ENCODE measurements around the gene HSD17B14. TPM values are rescaled to one million over a fixed set of nuclear protein-coding genes. Genes with fewer than 3 reads are reported as not detected.

The HSD17B14 gene
- total RNA-seq, 4 donors from 2014 or later, result 1.6 to 6.6 (median 5.4) TPM

- intact Hi-C loops (cut with DNase I; ENCODE audit: low total_unique reads), result no loop called here
- TF ChIP-seq CTCF (IDR thresholded peaks at IDR 0.05), result no peak
- no peak for TF ChIP-seq POLR2A (IDR thresholded peaks at IDR 0.05)
- 81 to 83% methylated on average over 9 of the region's 9 CpGs for WGBS, 2 donors
- H3K4me3 ChIP-seq (ENCODE audit: low read depth, poor library complexity, severe bottlenecking), result no peak overlapping the region
- no peak for DNase-seq (ENCODE audit: low spot score in 2 of 2)
Observed at GRCh38 chr19:48818234-48818820, 18.0 kb downstream of the HSD17B14 start.

GRCh38 chr19:48817585-48818124, 18.6 kb downstream of the HSD17B14 start:
- WGBS, 2 donors, result 85 to 93% methylated on average over 5 of the region's 5 CpGs
- DNase-seq (ENCODE audit: low spot score in 2 of 2), result no peak
- H3K4me3 ChIP-seq (ENCODE audit: low read depth, poor library complexity, severe bottlenecking), result no peak overlapping the region
- no peak for TF ChIP-seq POLR2A (IDR thresholded peaks at IDR 0.05)
- TF ChIP-seq CTCF (IDR thresholded peaks at IDR 0.05), result no peak
- intact Hi-C loops (cut with DNase I; ENCODE audit: low total_unique reads), result no loop called here

DNA sequence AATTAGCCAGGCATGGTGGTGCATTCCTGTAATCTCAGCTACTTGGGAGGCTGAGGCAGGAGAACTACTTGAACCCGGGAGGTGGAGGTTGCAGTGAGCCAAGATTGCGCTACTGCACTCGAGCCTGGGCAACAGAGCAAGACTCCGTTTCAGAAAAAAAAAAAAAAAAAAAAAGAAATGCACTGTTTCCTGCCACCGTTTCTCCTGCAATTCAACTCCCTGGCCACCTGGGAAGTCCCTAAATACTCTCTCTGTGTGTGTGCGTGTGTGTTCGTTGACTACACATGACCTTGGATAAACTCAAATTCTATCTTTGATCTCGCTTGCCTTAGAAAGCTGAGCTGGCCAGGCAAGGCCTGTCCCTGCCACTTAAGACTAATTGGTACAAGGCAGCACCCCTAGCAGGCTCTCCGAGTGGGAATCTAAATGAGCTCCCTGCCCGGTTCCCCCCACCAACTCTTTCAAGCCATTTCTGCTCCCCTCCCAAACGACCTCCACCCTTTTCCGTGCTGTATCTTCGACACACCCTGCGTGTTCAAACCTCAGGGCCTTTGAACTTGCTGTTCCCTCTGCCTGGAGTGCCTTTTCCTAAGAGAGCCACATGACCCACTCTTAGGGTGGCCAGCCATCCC, 20.3 kb downstream of the HSD17B14 start:
- TF ChIP-seq POLR2A (IDR thresholded peaks at IDR 0.05) (no peak), CTCF (IDR thresholded peaks at IDR 0.05) (no peak)
- intact Hi-C loops (cut with DNase I; ENCODE audit: low total_unique reads), result no loop called here
- DNase-seq (ENCODE audit: low spot score in 2 of 2), result no peak
- H3K4me3 ChIP-seq (ENCODE audit: low read depth, poor library complexity, severe bottlenecking), result no peak overlapping the region
- 37 to 43% methylated on average over 14 of the region's 14 CpGs for WGBS, 2 donors

- TF ChIP-seq CTCF (IDR thresholded peaks at IDR 0.05) (no peak), POLR2A (IDR thresholded peaks at IDR 0.05) (no peak)
- DNase-seq (ENCODE audit: low spot score in 2 of 2), result no peak
- intact Hi-C loops (cut with DNase I; ENCODE audit: low total_unique reads), result no loop called here
- WGBS, 2 donors, result 84 to 88% methylated on average over 6 of the region's 6 CpGs
- no peak overlapping the region for H3K4me3 ChIP-seq (ENCODE audit: low read depth, poor library complexity, severe bottlenecking)
Observed at GRCh38 chr19:48814895-48815294, 21.4 kb downstream of the HSD17B14 start.

DNA sequence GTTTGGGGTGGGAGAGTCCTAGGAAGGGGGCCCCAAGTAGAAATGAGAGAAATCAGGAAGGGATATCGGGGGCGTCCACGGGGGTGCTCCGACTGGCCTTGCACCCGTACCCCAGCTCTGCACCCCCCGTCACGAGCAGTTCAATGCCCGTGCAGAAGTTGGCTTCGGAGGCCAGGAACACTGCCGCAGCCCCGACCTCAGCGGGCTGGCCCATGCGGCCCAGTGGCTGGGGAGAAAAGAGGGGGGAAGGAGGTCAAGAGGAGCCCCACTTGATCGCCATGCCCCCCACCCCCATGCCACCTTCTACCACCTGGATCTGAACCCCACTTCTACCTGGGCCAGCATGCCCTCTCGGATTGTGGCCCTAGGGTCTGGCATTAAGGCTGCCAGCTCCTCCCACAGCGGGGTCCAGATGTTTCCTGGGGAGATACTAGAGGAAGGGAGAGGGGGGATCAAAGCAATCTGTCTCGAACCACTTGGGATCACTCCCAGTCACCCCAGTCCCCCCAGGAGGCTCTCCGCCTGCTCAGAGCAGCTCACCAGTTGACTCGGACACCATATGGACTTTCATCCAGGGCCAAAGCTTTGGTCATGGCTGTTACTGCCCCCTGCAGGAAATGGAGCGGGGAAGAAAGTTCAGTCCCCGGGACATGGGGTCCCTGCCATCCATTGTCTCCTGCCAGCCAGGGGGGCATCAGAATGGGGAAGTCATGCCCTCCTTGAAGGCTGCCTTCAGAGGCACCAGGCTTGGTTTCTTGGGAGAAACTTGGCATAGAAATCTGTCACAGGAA, 23.0 kb downstream of the HSD17B14 start:
- TF ChIP-seq POLR2A (IDR thresholded peaks at IDR 0.05) (no peak), CTCF (IDR thresholded peaks at IDR 0.05) (no peak)
- no peak for DNase-seq (ENCODE audit: low spot score in 2 of 2)
- no peak overlapping the region for H3K4me3 ChIP-seq (ENCODE audit: low read depth, poor library complexity, severe bottlenecking)
- WGBS, 2 donors, result 88 to 89% methylated on average over 18 to 20 of the region's 21 CpGs
- intact Hi-C loops (cut with DNase I; ENCODE audit: low total_unique reads), result no loop called here
